K562 (cell line): ENCODE measurements around the gene DPM1. TPM values are rescaled to one million over a fixed set of nuclear protein-coding genes. Genes with fewer than 3 reads are reported as not detected.

Experiments
- AFF4 ChIP-seq: sonication (generic); formaldehyde crosslinking; IDR thresholded peaks from 2 replicates; pipeline ENCODE4 v1.8.0; 2023; ENCODE audit warnings: mild to moderate bottlenecking, missing genetic modification reagents
- ATF7 ChIP-seq: fragments of 450-650 bp; IDR thresholded peaks from 2 replicates; pipeline ENCODE4 v1.7.1; 2014; ENCODE audit warnings: mild to moderate bottlenecking, moderate library complexity
- BHLHE40 ChIP-seq: IDR thresholded peaks from 2 replicates; pipeline ENCODE4 v1.6.1; 2011; ENCODE audit warnings: low read length, improper control_type of control experiment
- BRD4 ChIP-seq: fragments of 200-600 bp; sonication (generic); IDR thresholded peaks from 2 replicates; pipeline ENCODE4 v1.6.1; 2017; ENCODE audit warnings: inconsistent platforms
- CBFA2T3 ChIP-seq: fragments of 450-650 bp; IDR thresholded peaks from 2 replicates; pipeline ENCODE4 v1.6.1; 2017
- CHD1 ChIP-seq: fragments of 200-600 bp; sonication (generic); IDR thresholded peaks from one replicate; pipeline ENCODE4 v1.6.1; 2012; ENCODE audit warnings: mild to moderate bottlenecking, moderate library complexity, low read length, inconsistent platforms
- CREM ChIP-seq: IDR thresholded peaks from 2 replicates; pipeline ENCODE4 v1.6.1; 2014; ENCODE audit warnings: antibody characterized with exemption, low read depth
- ERF ChIP-seq: fragments of 450-650 bp; formaldehyde crosslinking; IDR thresholded peaks from 2 replicates; pipeline ENCODE4 v1.4.0; 2020; ENCODE audit warnings: mild to moderate bottlenecking, mixed read lengths
- ETV1 ChIP-seq: fragments of 450-650 bp; conservative IDR thresholded peaks from 2 replicates; pipeline ENCODE4 v1.6.1; 2016; ENCODE audit warnings: missing genetic modification characterization, control low read depth, low read depth, missing compliant biosample characterization
- FOXA1 ChIP-seq: fragments of 450-650 bp; IDR thresholded peaks from 2 replicates; pipeline ENCODE4 v1.6.1; 2016; ENCODE audit warnings: mild to moderate bottlenecking, borderline replicate concordance
- IFI16 ChIP-seq: fragments of 250-450 bp; sonication (Bioruptor Pico); IDR thresholded peaks from 2 replicates; pipeline ENCODE4 v2.1.2; 2022; ENCODE audit warnings: mild to moderate bottlenecking, inconsistent platforms
- NFYB ChIP-seq: IDR thresholded peaks from 2 replicates; pipeline ENCODE4 v1.6.1; 2011; ENCODE audit warnings: mild to moderate bottlenecking, moderate library complexity; ENCODE audit not compliant: insufficient read length; ENCODE audit errors: extremely low read depth
- SAFB2 ChIP-seq: fragments of 200-400 bp; formaldehyde crosslinking; IDR thresholded peaks from 2 replicates; pipeline ENCODE4 v1.6.1; 2018; ENCODE audit warnings: borderline replicate concordance, low read length, low read depth, moderate library complexity; ENCODE audit not compliant: severe bottlenecking
- TEAD4 ChIP-seq, 2 experiments: sonication (generic) in 1 of 2; formaldehyde crosslinking in 1 of 2; IDR thresholded peaks; 2 replicates each; pipeline versions ENCODE4 v1.6.1 to v1.8.0; 2012 to 2022; ENCODE audit warnings: borderline replicate concordance in 1 of 2, inconsistent platforms in 1 of 2, low read length in 1 of 2, mild to moderate bottlenecking in 1 of 2, missing genetic modification reagents in 1 of 2
- ZBTB40 ChIP-seq, 2 experiments: fragments of 450-650 bp in 1 of 2; sonication (generic) in 1 of 2; formaldehyde crosslinking in 1 of 2; IDR thresholded peaks; 2 replicates each; pipeline versions ENCODE4 v1.7.1 to v1.9.0; 2016 to 2022; ENCODE audit warnings: inconsistent platforms in 1 of 2, mild to moderate bottlenecking in 1 of 2, missing genetic modification reagents in 1 of 2
- ZNF184 ChIP-seq: sonication (generic); formaldehyde crosslinking; IDR thresholded peaks from 2 replicates; pipeline ENCODE4 v1.5.0; 2020; ENCODE audit warnings: missing genetic modification reagents
- polyA plus RNA-seq, 8 experiments: library from polyadenylated mRNA; depleted of rRNA in 4 of 8; stranded (reverse) in 5 of 8; unstranded in 3 of 8; fragments of >200 nt; fragmentation: Nextera tagmentation in 2 of 8; fragmentation: Illumina TruSeq in 1 of 8; extraction: Ambion mirVana in 2 of 8; extraction: Trizol in 1 of 8; gene quantifications; 2 replicates each; pipeline versions ENCODE4 v1.2.1 to v1.2.3, GENCODE V29; 2011 to 2014; ENCODE audit warnings: inconsistent platforms in 1 of 8, missing spikeins in 1 of 8
- total RNA-seq, 7 experiments: library from RNA; depleted of rRNA in 6 of 7; stranded (reverse); fragments of >200 nt in 6 of 7; fragmentation: Illumina TruSeq in 2 of 7; extraction: Trizol in 2 of 7; gene quantifications; 2 replicates each; pipeline versions ENCODE4 v1.2.1 to v1.2.3, GENCODE V29; 2011 to 2021; ENCODE audit warnings: low replicate concordance in 1 of 7

Gene DPM1
- total and polyA plus RNA-seq, 9 of the 15 experiments (the other 6 are each of a cell fraction or from before 2014, with no cell fraction given), result 75.2 to 190 (median 153) TPM

GRCh38 chr20:50980071-50980681 is 21.8 kb upstream of the DPM1 start (continued):
- TF ChIP-seq ZNF184 (CRISPR knock-in tag) (no peak), CHD1 (no peak), ATF7 (peak; percentile 74), CBFA2T3 (no peak), ERF (CRISPR knock-in tag) (no peak), TEAD4 (IDR thresholded peaks at IDR 0.05; ENCODE audit: low read length) (no peak), TEAD4 (CRISPR knock-in tag; IDR thresholded peaks at IDR 0.05; ENCODE audit: borderline replicate concordance) (no peak), AFF4 (no peak), BRD4 (no peak), FOXA1 (no peak), CREM (peak; percentile 74), NFYB (no peak), BHLHE40 (no peak), SAFB2 (no peak), IFI16 (CRISPR knock-in tag) (no peak), ETV1 (no peak), ZBTB40 (IDR thresholded peaks at IDR 0.05) (no peak), ZBTB40 (CRISPR knock-in tag; IDR thresholded peaks at IDR 0.05) (no peak)
